Measurements from ENCODE around the gene GH2.

- no peak for TF ChIP-seq CTCF (IDR thresholded peaks at IDR 0.05 in 8 of 11, conservative IDR thresholded peaks at IDR 0.05 in 3 of 11)
- TF ChIP-seq POLR2AphosphoS5 (IDR thresholded peaks at IDR 0.05) = no peak
- no peak for TF ChIP-seq POLR2A (IDR thresholded peaks at IDR 0.05)
These were observed 34.1 kb downstream of the GH2 start for GRCh38 chr17:63847525-63848249.

Data from spleen (tissue), 7 donors.